Loucy (cell line): ENCODE measurements around the gene IGF2R.

ENCODE experiments used
- H2AFZ ChIP-seq: fragments of 200-600 bp; sonication (generic); 2 replicates; pipeline ENCODE4 v1.6.0; 2016; ENCODE audit warnings: antibody characterized with exemption, mild to moderate bottlenecking, low read length, moderate library complexity
- H3F3A ChIP-seq: fragments of 200-600 bp; 2 replicates; pipeline ENCODE4 v1.6.0; 2016; ENCODE audit warnings: antibody characterized with exemption, low read depth, mild to moderate bottlenecking
- H3K27me3 ChIP-seq: fragments of 200-600 bp; sonication (generic); 2 replicates; pipeline ENCODE4 v1.6.1; 2014; ENCODE audit warnings: low read length, mild to moderate bottlenecking; ENCODE audit not compliant: insufficient read depth, poor library complexity, severe bottlenecking
- H3K36me3 ChIP-seq: fragments of 200-600 bp; sonication (generic); 2 replicates; pipeline ENCODE4 v1.6.1; 2016; ENCODE audit warnings: low read length; ENCODE audit not compliant: insufficient read depth
- H3K4me1 ChIP-seq: fragments of 200-600 bp; sonication (generic); 2 replicates; pipeline ENCODE4 v1.5.1; 2014; ENCODE audit warnings: low read length, mild to moderate bottlenecking; ENCODE audit not compliant: insufficient read depth, poor library complexity, severe bottlenecking
- H3K4me2 ChIP-seq: fragments of 200-600 bp; sonication (generic); 2 replicates; pipeline ENCODE4 v1.6.0; 2014; ENCODE audit warnings: antibody characterized with exemption, low read length, low read depth, mild to moderate bottlenecking; ENCODE audit not compliant: poor library complexity, severe bottlenecking
- H3K4me3 ChIP-seq: fragments of 200-600 bp; sonication (generic); 2 replicates; pipeline ENCODE4 v1.5.1; 2014; ENCODE audit warnings: low read length, mild to moderate bottlenecking, mixed read lengths; ENCODE audit not compliant: poor library complexity, severe bottlenecking
- H3K79me2 ChIP-seq: fragments of 200-600 bp; sonication (generic); 2 replicates; pipeline ENCODE4 v1.6.1; 2014; ENCODE audit warnings: low read length; ENCODE audit not compliant: insufficient read depth
- H3K9ac ChIP-seq: fragments of 200-600 bp; sonication (generic); 2 replicates; pipeline ENCODE4 v1.6.0; 2014; ENCODE audit warnings: mild to moderate bottlenecking, low read depth, low read length, moderate library complexity; ENCODE audit not compliant: poor library complexity, severe bottlenecking
- H3K9me2 ChIP-seq: fragments of 200-600 bp; sonication (generic); replicated peaks from 2 replicates; pipeline ENCODE4 v1.6.1; 2016; ENCODE audit warnings: low read depth, low read length, mixed read lengths
- H3K9me3 ChIP-seq: fragments of 200-600 bp; sonication (generic); 2 replicates; pipeline ENCODE4 v1.6.1; 2014; ENCODE audit warnings: mild to moderate bottlenecking, antibody characterized with exemption, low read length, low read depth; ENCODE audit not compliant: insufficient read depth
- H4K20me1 ChIP-seq: fragments of 200-600 bp; sonication (generic); 2 replicates; pipeline ENCODE4 v1.6.0; 2014; ENCODE audit warnings: antibody characterized with exemption, low read length, mild to moderate bottlenecking; ENCODE audit not compliant: insufficient read depth, poor library complexity, severe bottlenecking
- EZH2phosphoT487 ChIP-seq: fragments of 200-600 bp; IDR thresholded peaks from 2 replicates; pipeline ENCODE4 v1.6.1; 2018; ENCODE audit warnings: antibody characterized with exemption, mild to moderate bottlenecking, moderate library complexity, borderline replicate concordance
- TF ChIP-seq, protein P1 (sequence below): fragments of 200-600 bp; sonication (generic); conservative IDR thresholded peaks from 2 replicates; pipeline ENCODE4 v1.5.1; 2014; ENCODE audit warnings: mild to moderate bottlenecking, antibody characterized with exemption, low read length

IGF2R gene

DNA sequence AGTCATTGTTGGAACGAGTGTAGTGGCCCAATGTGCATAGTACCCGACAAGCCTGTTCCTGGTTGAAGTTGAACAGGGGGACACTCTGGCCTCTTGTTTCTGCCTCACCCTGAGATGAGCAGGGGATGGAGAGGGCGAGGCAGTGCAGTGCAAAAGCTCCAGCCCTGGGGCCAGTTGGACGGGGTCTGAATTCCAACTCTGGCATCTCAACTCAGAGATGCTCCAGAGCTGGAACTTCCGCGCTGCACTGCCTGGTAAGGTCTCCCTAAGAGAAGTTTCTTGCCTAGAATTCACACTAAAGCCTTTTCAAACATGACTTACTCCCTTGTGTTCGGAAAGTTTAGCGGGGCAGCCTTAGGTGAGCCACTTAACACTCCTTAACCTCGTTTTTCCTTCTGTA, 80.5 kb downstream of the IGF2R start:
- no peak for TF ChIP-seq EZH2phosphoT487
- TF ChIP-seq, protein P1, sequence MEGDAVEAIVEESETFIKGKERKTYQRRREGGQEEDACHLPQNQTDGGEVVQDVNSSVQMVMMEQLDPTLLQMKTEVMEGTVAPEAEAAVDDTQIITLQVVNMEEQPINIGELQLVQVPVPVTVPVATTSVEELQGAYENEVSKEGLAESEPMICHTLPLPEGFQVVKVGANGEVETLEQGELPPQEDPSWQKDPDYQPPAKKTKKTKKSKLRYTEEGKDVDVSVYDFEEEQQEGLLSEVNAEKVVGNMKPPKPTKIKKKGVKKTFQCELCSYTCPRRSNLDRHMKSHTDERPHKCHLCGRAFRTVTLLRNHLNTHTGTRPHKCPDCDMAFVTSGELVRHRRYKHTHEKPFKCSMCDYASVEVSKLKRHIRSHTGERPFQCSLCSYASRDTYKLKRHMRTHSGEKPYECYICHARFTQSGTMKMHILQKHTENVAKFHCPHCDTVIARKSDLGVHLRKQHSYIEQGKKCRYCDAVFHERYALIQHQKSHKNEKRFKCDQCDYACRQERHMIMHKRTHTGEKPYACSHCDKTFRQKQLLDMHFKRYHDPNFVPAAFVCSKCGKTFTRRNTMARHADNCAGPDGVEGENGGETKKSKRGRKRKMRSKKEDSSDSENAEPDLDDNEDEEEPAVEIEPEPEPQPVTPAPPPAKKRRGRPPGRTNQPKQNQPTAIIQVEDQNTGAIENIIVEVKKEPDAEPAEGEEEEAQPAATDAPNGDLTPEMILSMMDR: no peak
- Histone ChIP-seq H3K9me2 (no peaks in the 10 kb centered on the region), H3K36me3 (peaks cover 69% of the 10 kb centered on the region; the same call in 1 of the 2 replicates), H3K27me3 (no peaks in the 10 kb centered on the region), H3K9me3 (no peaks in the 10 kb centered on the region), H4K20me1 (no peaks in the 10 kb centered on the region), H3K79me2 (no peaks in the 10 kb centered on the region), H3F3A (no peaks in the 10 kb centered on the region), H3K4me3 (no peak overlapping the region), H3K4me1 (no peaks in the 10 kb centered on the region), H2AFZ (no peak overlapping the region), H3K4me2 (no peak overlapping the region), H3K9ac (no peak overlapping the region)

DNA sequence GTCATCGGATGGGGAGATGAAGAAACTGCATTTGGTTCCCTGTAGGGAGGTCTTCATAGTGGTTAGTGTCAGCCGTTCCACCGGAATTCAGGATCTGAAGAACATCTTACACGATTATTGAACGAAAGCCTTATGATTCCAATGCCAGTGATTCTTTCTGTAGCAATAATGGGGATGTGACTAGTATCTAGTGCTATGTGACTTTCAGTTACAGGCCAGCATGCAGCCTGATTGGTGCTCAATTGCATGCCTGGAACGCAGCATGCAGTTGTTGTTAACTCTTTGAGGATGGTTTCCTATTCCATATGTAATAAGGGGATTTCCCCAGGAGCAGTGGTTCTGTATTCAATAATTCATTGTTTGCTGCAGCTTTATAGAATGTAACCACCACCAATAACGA, 81.1 kb downstream of the IGF2R start:
- Histone ChIP-seq H2AFZ (no peak overlapping the region), H3K9me2 (no peaks in the 10 kb centered on the region), H4K20me1 (no peaks in the 10 kb centered on the region), H3K9ac (no peak overlapping the region), H3K4me1 (no peaks in the 10 kb centered on the region), H3K36me3 (peaks cover 63% of the 10 kb centered on the region; the same call in 1 of the 2 replicates), H3K4me2 (no peak overlapping the region), H3K27me3 (no peaks in the 10 kb centered on the region), H3F3A (no peaks in the 10 kb centered on the region), H3K9me3 (no peaks in the 10 kb centered on the region), H3K4me3 (no peak overlapping the region), H3K79me2 (no peaks in the 10 kb centered on the region)
- TF ChIP-seq EZH2phosphoT487: no peak
- TF ChIP-seq, protein P1: no peak

DNA sequence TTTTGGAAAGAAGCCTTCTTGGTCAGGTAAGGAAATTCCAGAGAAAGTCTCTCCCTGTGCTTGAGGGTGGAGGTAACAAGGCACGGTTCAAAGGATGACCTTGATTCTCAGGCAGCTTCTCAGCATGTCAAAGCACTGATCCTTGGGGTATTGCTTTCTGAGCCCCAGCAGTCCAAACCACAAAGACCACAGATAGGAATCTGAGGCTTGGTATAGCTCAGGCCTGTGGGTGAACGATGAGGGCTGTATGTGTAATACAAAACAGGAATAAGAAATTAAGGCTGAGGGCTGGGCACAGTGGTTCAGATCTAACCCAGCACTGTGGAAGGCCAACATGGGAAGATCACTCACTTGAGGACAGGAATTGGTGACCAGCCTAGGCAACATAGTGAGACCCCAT, 82.5 kb downstream of the IGF2R start:
- H2AFZ ChIP-seq: no peak overlapping the region
- no peaks in the 10 kb centered on the region for H3K27me3 ChIP-seq
- H3K9me3 ChIP-seq: no peaks in the 10 kb centered on the region
- H3K4me1 ChIP-seq: no peaks in the 10 kb centered on the region
- no peaks in the 10 kb centered on the region for H3F3A ChIP-seq
- no peak overlapping the region for H3K4me3 ChIP-seq
- peaks cover 65% of the 10 kb centered on the region; the same call in 1 of the 2 replicates for H3K36me3 ChIP-seq
- H3K9ac ChIP-seq: no peak overlapping the region
- H3K9me2 ChIP-seq: no peaks in the 10 kb centered on the region
- H4K20me1 ChIP-seq: no peaks in the 10 kb centered on the region
- H3K79me2 ChIP-seq: no peaks in the 10 kb centered on the region
- no peak overlapping the region for H3K4me2 ChIP-seq
- TF ChIP-seq, protein P1: no peak
- TF ChIP-seq EZH2phosphoT487: 0 out of 2 replicates have a peak, but pooled peaks have one; percentile 34
